H1 (cell line): ENCODE results near the gene FMO3. TPM values are rescaled to one million over a fixed set of nuclear protein-coding genes. Genes with fewer than 3 reads are reported as not detected.

Experiments used
- CTCF ChIA-PET: fragments of 300-600 bp; sonication (Branson Sonifier 250); formaldehyde crosslinking; loops from one replicate; lab custom pipeline; 2021; ENCODE audit not compliant: partially characterized antibody; lab: Charles Lee
- POLR2A ChIA-PET: fragments of 300-600 bp; sonication (Branson Sonifier 250); formaldehyde crosslinking; loops from one replicate; lab custom pipeline; 2021; ENCODE audit warnings: inconsistent platforms; ENCODE audit not compliant: partially characterized antibody; lab: Charles Lee
- DNase-seq, 2 experiments: peaks; one replicate each; pipeline versions ENCODE4 v3.0.0 to v3.0.0-alpha.2; 2010 to 2022; ENCODE audit warnings: low spot score in 2 of 2, low read depth in 1 of 2, mixed read lengths in 1 of 2
- FAIRE-seq: peaks from 2 replicates; lab custom pipeline; 2011; peaks lifted over from hg19 to GRCh38; lab: Jason Lieb, UNC
- H2AFZ ChIP-seq: 2 replicates; pipeline ENCODE4 v1.8.1; 2012; ENCODE audit warnings: low read length, inconsistent platforms
- H2AK5ac ChIP-seq: 2 replicates; pipeline ENCODE4 v1.6.1; 2013; ENCODE audit warnings: low read depth, low read length
- H2BK120ac ChIP-seq: replicated peaks from 2 replicates; pipeline ENCODE3; 2013; ENCODE audit warnings: low read depth, low read length, inconsistent platforms
- H2BK12ac ChIP-seq: 2 replicates; pipeline ENCODE4 v1.6.1; 2013; ENCODE audit warnings: low read depth, low read length
- H2BK15ac ChIP-seq: 2 replicates; pipeline ENCODE4 v1.6.1; 2013; ENCODE audit warnings: low read length
- H2BK20ac ChIP-seq: 2 replicates; pipeline ENCODE4 v1.6.1; 2013; ENCODE audit warnings: low read length
- H2BK5ac ChIP-seq: 2 replicates; pipeline ENCODE4 v1.6.1; 2013; ENCODE audit warnings: low read depth, low read length
- H3K14ac ChIP-seq: 2 replicates; pipeline ENCODE4 v1.6.1; 2013; ENCODE audit warnings: inconsistent platforms; ENCODE audit not compliant: insufficient read length
- H3K18ac ChIP-seq: 2 replicates; pipeline ENCODE4 v1.6.1; 2013; ENCODE audit warnings: low read length; ENCODE audit errors: extremely low read depth
- H3K23ac ChIP-seq: 2 replicates; pipeline ENCODE4 v1.6.1; 2013; ENCODE audit warnings: inconsistent platforms; ENCODE audit not compliant: insufficient read length
- H3K23me2 ChIP-seq: 2 replicates; pipeline ENCODE4 v1.6.1; 2013; ENCODE audit warnings: low read depth, low read length
- H3K27ac ChIP-seq: 2 replicates; pipeline ENCODE4 v1.6.1; 2011; ENCODE audit warnings: low read depth, low read length, inconsistent platforms
- H3K27me3 ChIP-seq, 4 experiments: replicated peaks in 1 of 4; 1 replicate in 1 of 4; 2 replicates in 3 of 4; pipeline versions ENCODE4 v1.6.1 to v1.8.1; 2011 to 2013; ENCODE audit warnings: low read length in 3 of 4, mild to moderate bottlenecking in 3 of 4, inconsistent platforms in 2 of 4, mixed read lengths in 2 of 4, moderate library complexity in 1 of 4; ENCODE audit not compliant: control insufficient read depth in 3 of 4, insufficient read depth in 3 of 4; ENCODE audit errors: extremely low read depth in 1 of 4
- H3K36me3 ChIP-seq, 4 experiments: 2 replicates each; pipeline versions ENCODE4 v1.6.1 to v1.8.1; 2011 to 2013; ENCODE audit warnings: mild to moderate bottlenecking in 4 of 4, low read length in 3 of 4, moderate library complexity in 2 of 4, control low read depth in 1 of 4, inconsistent platforms in 1 of 4; ENCODE audit not compliant: insufficient read depth in 4 of 4, control insufficient read depth in 2 of 4
- H3K4ac ChIP-seq: replicated peaks from 2 replicates; pipeline ENCODE3; 2013; ENCODE audit warnings: low read length, low read depth, mixed read lengths, inconsistent platforms; ENCODE audit not compliant: insufficient read length
- H3K4me1 ChIP-seq, 4 experiments: replicated peaks in 1 of 4; 1 replicate in 1 of 4; 2 replicates in 3 of 4; pipeline versions ENCODE4 v1.6.1 to v1.8.1; 2011 to 2013; ENCODE audit warnings: low read length in 3 of 4, inconsistent platforms in 2 of 4, mixed read lengths in 1 of 4; ENCODE audit not compliant: insufficient read depth in 4 of 4, control insufficient read depth in 3 of 4
- H3K4me2 ChIP-seq, 2 experiments: 2 replicates each; pipeline versions ENCODE4 v1.6.1 to v1.8.1; 2011 to 2013; ENCODE audit warnings: low read depth in 2 of 2, low read length in 2 of 2, control low read depth in 1 of 2, inconsistent platforms in 1 of 2, mild to moderate bottlenecking in 1 of 2; ENCODE audit not compliant: insufficient read depth in 1 of 2
- H3K4me3 ChIP-seq, 4 experiments: fragments of 200-600, 300-600 bp in 1 of 4; sonication (generic), shearing (Covaris generic), sonication (Bioruptor Twin) in 1 of 4; 2 replicates each; pipeline versions ENCODE4 v1.5.1 to v1.8.1; 2011 to 2016; ENCODE audit warnings: low read length in 4 of 4, low read depth in 3 of 4, control low read depth in 2 of 4, inconsistent platforms in 2 of 4, mild to moderate bottlenecking in 2 of 4, mixed read lengths in 1 of 4, moderate library complexity in 1 of 4; ENCODE audit not compliant: insufficient read depth in 2 of 4; ENCODE audit errors: extremely low read depth in 1 of 4
- H3K56ac ChIP-seq: replicated peaks from 2 replicates; pipeline ENCODE3; 2013; ENCODE audit warnings: low read depth, mild to moderate bottlenecking, mixed read lengths, low read length, inconsistent platforms; ENCODE audit not compliant: insufficient read length
- H3K79me1 ChIP-seq: 2 replicates; pipeline ENCODE4 v1.6.1; 2013; ENCODE audit warnings: low read depth, low read length, control low read depth
- H3K79me2 ChIP-seq, 2 experiments: 2 replicates each; pipeline versions ENCODE4 v1.6.1 to v1.8.1; 2012 to 2013; ENCODE audit warnings: low read length in 2 of 2, mild to moderate bottlenecking in 2 of 2, inconsistent platforms in 1 of 2; ENCODE audit not compliant: insufficient read depth in 2 of 2, control insufficient read depth in 1 of 2
- H3K9ac ChIP-seq, 4 experiments: replicated peaks in 1 of 4; 1 replicate in 1 of 4; 2 replicates in 3 of 4; pipeline versions ENCODE4 v1.6.1 to v1.8.1; 2011 to 2013; ENCODE audit warnings: low read depth in 3 of 4, low read length in 3 of 4, control low read depth in 2 of 4, mild to moderate bottlenecking in 2 of 4, moderate library complexity in 2 of 4, inconsistent platforms in 1 of 4; ENCODE audit errors: extremely low read depth in 1 of 4
- H3K9me3 ChIP-seq, 2 experiments: 2 replicates each; pipeline versions ENCODE4 v1.6.1 to v1.8.1; 2012 to 2013; ENCODE audit warnings: mild to moderate bottlenecking in 2 of 2, moderate library complexity in 2 of 2, control low read depth in 1 of 2, inconsistent platforms in 1 of 2, low read depth in 1 of 2, low read length in 1 of 2, mixed read lengths in 1 of 2; ENCODE audit not compliant: insufficient read depth in 2 of 2
- H4K20me1 ChIP-seq, 2 experiments: replicated peaks in 1 of 2; 2 replicates each; pipeline versions ENCODE3 to v1.8.1; 2011 to 2013; ENCODE audit warnings: inconsistent platforms in 2 of 2, low read length in 2 of 2, mild to moderate bottlenecking in 1 of 2; ENCODE audit not compliant: insufficient read depth in 2 of 2, control insufficient read depth in 1 of 2
- H4K5ac ChIP-seq: 2 replicates; pipeline ENCODE4 v1.6.1; 2013; ENCODE audit warnings: low read length, low read depth, mixed read lengths, inconsistent platforms; ENCODE audit not compliant: insufficient read length
- H4K8ac ChIP-seq: 2 replicates; pipeline ENCODE4 v1.8.0; 2013; ENCODE audit warnings: mild to moderate bottlenecking, moderate library complexity, low read length, inconsistent platforms; ENCODE audit not compliant: insufficient read depth; ENCODE audit errors: extremely low read depth
- H4K91ac ChIP-seq: replicated peaks from 2 replicates; pipeline ENCODE3; 2013; ENCODE audit warnings: low read length, mixed read lengths, inconsistent platforms; ENCODE audit not compliant: insufficient read length
- ATF2 ChIP-seq: IDR thresholded peaks from 2 replicates; pipeline ENCODE4 v1.6.1; 2012; ENCODE audit warnings: low read length, inconsistent platforms
- BCL11A ChIP-seq, 2 experiments: IDR thresholded peaks; one replicate each; pipeline ENCODE4 v1.6.1; 2011; ENCODE audit warnings: low read depth in 2 of 2, low read length in 2 of 2, mild to moderate bottlenecking in 2 of 2
- CTBP2 ChIP-seq: IDR thresholded peaks from 2 replicates; pipeline ENCODE4 v1.7.0; 2011; ENCODE audit warnings: borderline replicate concordance, mild to moderate bottlenecking, moderate library complexity, mixed read lengths, low read length; ENCODE audit not compliant: insufficient read depth, insufficient read length
- CTCF ChIP-seq, 3 experiments: IDR thresholded peaks; 1 replicate in 2 of 3; 2 replicates in 1 of 3; pipeline versions ENCODE4 v1.5.1 to v1.6.1; 2011; ENCODE audit warnings: low read length in 3 of 3, mild to moderate bottlenecking in 3 of 3, inconsistent platforms in 2 of 3, low read depth in 1 of 3, moderate library complexity in 1 of 3; ENCODE audit not compliant: insufficient read depth in 1 of 3; ENCODE audit errors: control extremely low read depth in 1 of 3
- EGR1 ChIP-seq: IDR thresholded peaks from 2 replicates; pipeline ENCODE4 v1.6.1; 2011; ENCODE audit warnings: low read depth, low read length, borderline replicate concordance
- RFX5 ChIP-seq: IDR thresholded peaks from 2 replicates; pipeline ENCODE4 v1.6.1; 2011; ENCODE audit warnings: low read depth, low read length, improper control_type of control experiment, borderline replicate concordance
- SIN3A ChIP-seq, 2 experiments: IDR thresholded peaks in 1 of 2; conservative IDR thresholded peaks in 1 of 2; 2 replicates each; pipeline ENCODE4 v1.6.1; 2011 to 2012; ENCODE audit warnings: low read length in 2 of 2, improper control_type of control experiment in 1 of 2, low read depth in 1 of 2, mild to moderate bottlenecking in 1 of 2
- SP1 ChIP-seq: IDR thresholded peaks from 2 replicates; pipeline ENCODE4 v1.6.1; 2011; ENCODE audit warnings: low read depth, low read length
- YY1 ChIP-seq: IDR thresholded peaks from 2 replicates; pipeline ENCODE4 v1.6.1; 2011; ENCODE audit warnings: low read depth, mild to moderate bottlenecking, low read length
- WGBS, 2 experiments: shearing (Covaris generic) in 1 of 2; methylation state at CpG; one replicate each; pipeline versions ENCODE4 v1.1.6 to v1.1.7; 2013 to 2015; ENCODE audit warnings: low lambda C conversion rate in 2 of 2, mixed read lengths in 2 of 2, inconsistent platforms in 1 of 2, low coverage in 1 of 2, missing lambda C conversion rate in 1 of 2; ENCODE audit not compliant: insufficient replicate concordance in 2 of 2, insufficient coverage in 1 of 2, insufficient read length in 1 of 2; ENCODE audit errors: extremely low coverage in 1 of 2, missing lambda C conversion rate in 1 of 2; 5-methylcytosine and 5-hydroxymethylcytosine counted together
- polyA plus RNA-seq, 7 experiments: library from polyadenylated mRNA; depleted of rRNA in 3 of 7; stranded (reverse) in 5 of 7; unstranded in 2 of 7; fragments of >200 nt in 5 of 7; fragments of 200-250 nt in 2 of 7; gene quantifications; 1 replicate in 5 of 7; 2 replicates in 1 of 7; 4 replicates in 1 of 7; pipeline versions ENCODE4 v1.2.1 to v1.2.3, GENCODE V29; 2011 to 2013; ENCODE audit warnings: missing spikeins in 2 of 7, mixed read lengths in 2 of 7
- total RNA-seq: library from RNA; stranded (reverse); fragmentation: NEBNext Ultra II Directional; extraction: Animal tissue kit (Norgen Biotek cat#: 25700); gene quantifications from 2 replicates; pipeline ENCODE4 v1.2.1, GENCODE V29; 2021

FMO3 gene
- total and polyA plus RNA-seq, 2 of the 8 experiments (the other 6 are each of a cell fraction or from before 2014, with no cell fraction given), result not detected

- H2BK12ac ChIP-seq, result no peak overlapping the region
- H3K56ac ChIP-seq, result no peak overlapping the region
- H3K36me3 ChIP-seq, result no peaks in the 10 kb centered on the region
- peak overlapping the region; percentile 76 for H2AFZ ChIP-seq
- no peak overlapping the region for H3K27ac ChIP-seq
- H3K23me2 ChIP-seq, result no peaks in the 10 kb centered on the region
- POLR2A ChIA-PET, result interaction anchor here (1.0 kb wide), 1 partner anchor 9 kb away, joined by 3 read pairs; the partner anchor contains the start of gene FMO3
- no peak overlapping the region for H4K5ac ChIP-seq
- no peak overlapping the region for H2BK120ac ChIP-seq
- CTCF ChIA-PET, result interaction anchor here (0.6 to 2.8 kb wide), 29 partner anchors 10 to 543 kb away, joined by 3 to 30 read pairs (median 4); partner anchors contain the start of genes FMO2, FMO3 and FMO4
- WGBS, 2 experiments, result 86% methylated on average over 7 of the region's 7 CpGs; no CpG with 5 or more reads in 1 of the 2 experiments
- H3K23ac ChIP-seq, result no peak overlapping the region
- H3K79me2 ChIP-seq, result no peaks in the 10 kb centered on the region
- no peaks in the 10 kb centered on the region for H4K20me1 ChIP-seq
- no peak overlapping the region for H3K4me2 ChIP-seq
- no peak overlapping the region for H3K4ac ChIP-seq
- no peaks in the 10 kb centered on the region for H3K4me1 ChIP-seq
- DNase-seq (no peak), FAIRE-seq (no peak)
- no peak overlapping the region for H3K4me3 ChIP-seq
- H2AK5ac ChIP-seq, result no peak overlapping the region
- H2BK20ac ChIP-seq, result no peak overlapping the region; the same call in 1 of the 2 replicates
- no peak overlapping the region for H4K8ac ChIP-seq
- H2BK5ac ChIP-seq, result no peak overlapping the region
- H2BK15ac ChIP-seq, result no peak overlapping the region
- no peak overlapping the region for H4K91ac ChIP-seq
- H3K9me3 ChIP-seq, result no peaks in the 10 kb centered on the region
- H3K27me3 ChIP-seq, result no peaks in the 10 kb centered on the region
- no peak overlapping the region for H3K18ac ChIP-seq
- H3K9ac ChIP-seq, result no peak overlapping the region
- H3K14ac ChIP-seq, result no peak overlapping the region
- no peaks in the 10 kb centered on the region for H3K79me1 ChIP-seq
- no peak for TF ChIP-seq BCL11A (IDR thresholded peaks at IDR 0.05; ENCODE audit: low read depth in 2 of 2, low read length in 2 of 2)
- TF ChIP-seq SP1, result no peak
- TF ChIP-seq CTCF (IDR thresholded peaks at IDR 0.05; ENCODE audit: control extremely low read depth in 1 of 3, insufficient read depth in 1 of 3, low read depth in 1 of 3, low read length in 3 of 3), result no peak
- no peak for TF ChIP-seq SIN3A (conservative IDR thresholded peaks at IDR 0.05 in 1 of 2, IDR thresholded peaks at IDR 0.05 in 1 of 2; ENCODE audit: low read depth in 1 of 2, low read length in 2 of 2)
- no peak for TF ChIP-seq RFX5
- no peak for TF ChIP-seq ATF2
- no peak for TF ChIP-seq CTBP2
- TF ChIP-seq YY1, result no peak
- no peak for TF ChIP-seq EGR1
These were observed 8.9 kb upstream of the FMO3 start for GRCh38 chr1:171081763-171082201.
